ENCODE data around the gene C20orf173.
"Not testable (repeated sequence)": the region's sequence is repeated elsewhere in the genome, so short reads cannot be mapped to it uniquely, and the experiment has no call there.

C20orf173 gene

DNA sequence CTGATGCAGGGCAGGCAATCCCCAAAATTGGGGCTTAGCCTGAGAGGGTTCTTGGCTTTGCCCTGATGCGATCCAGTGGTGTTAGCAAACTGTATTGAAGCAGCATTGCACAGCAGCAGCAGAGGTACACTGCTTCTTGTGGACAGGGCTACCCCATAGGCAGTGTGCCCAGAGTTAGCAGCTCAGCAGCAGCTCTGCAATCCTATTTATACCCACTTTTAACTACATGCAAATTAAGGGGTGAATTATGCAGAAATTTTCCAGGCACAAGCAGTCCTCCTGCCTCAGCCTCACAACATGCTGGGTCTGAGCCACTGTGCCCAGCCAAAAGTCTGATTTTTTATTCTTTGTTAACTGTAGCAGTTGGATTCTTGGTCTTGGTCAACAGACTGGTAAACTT is 3.8 kb downstream of the C20orf173 start:
- no peak overlapping the region for H3K4me3 Mint-ChIP-seq
- H3K9me3 Mint-ChIP-seq: no peaks in the 10 kb centered on the region
- H3K27ac Mint-ChIP-seq: no peak overlapping the region
- H3K36me3 Mint-ChIP-seq: no peaks in the 10 kb centered on the region
- DNase-seq (ENCODE audit: low spot score in 2 of 2): no peak
- H3K4me1 Mint-ChIP-seq: no peaks in the 10 kb centered on the region
- ATAC-seq: no peak

DNA sequence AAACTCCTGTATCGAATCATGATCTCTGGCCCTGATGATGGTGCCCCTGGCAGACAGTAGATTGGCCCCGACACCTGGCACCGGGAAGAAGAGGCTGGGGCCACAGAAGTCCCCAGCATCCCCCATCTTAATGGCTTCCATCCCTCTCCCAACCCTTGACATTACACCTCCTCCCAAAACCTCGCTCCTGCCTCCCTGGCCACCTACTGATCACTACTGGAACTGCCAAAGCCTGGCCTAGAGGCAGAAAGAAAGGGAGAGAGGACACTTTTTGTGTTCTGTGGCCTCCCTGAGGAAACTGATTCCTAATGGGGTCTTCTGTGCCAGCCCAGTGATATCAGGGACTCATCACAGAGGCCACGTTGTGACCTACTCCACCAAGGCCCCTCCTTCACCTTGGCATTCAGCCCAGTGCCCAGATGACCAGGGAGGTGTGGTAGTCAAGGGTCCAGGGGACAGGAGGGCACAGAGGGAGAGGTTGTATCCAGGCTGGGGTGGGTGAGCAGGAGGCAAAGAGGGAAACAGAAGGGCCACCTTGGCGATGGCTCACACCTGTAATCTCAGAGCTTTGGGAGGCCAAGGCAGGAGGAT is 6.1 kb downstream of the C20orf173 start:
- DNase-seq (ENCODE audit: low spot score in 2 of 2) (no peak), ATAC-seq (peak; percentile 59)
- H3K36me3 Mint-ChIP-seq: peaks cover 5% of the 10 kb centered on the region
- peak overlapping the region; percentile 35 for H3K27ac Mint-ChIP-seq
- H3K9me3 Mint-ChIP-seq: no peaks in the 10 kb centered on the region
- H3K4me3 Mint-ChIP-seq: no peak overlapping the region
- H3K4me1 Mint-ChIP-seq: no peaks in the 10 kb centered on the region

GRCh38 chr20:35518955-35519354 is 10.5 kb downstream of the C20orf173 start:
- ATAC-seq: no peak
- DNase-seq (ENCODE audit: low spot score in 2 of 2): no peak
- no peaks in the 10 kb centered on the region for H3K9me3 Mint-ChIP-seq
- H3K27ac Mint-ChIP-seq: no peak overlapping the region
- H3K36me3 Mint-ChIP-seq: peaks cover 17% of the 10 kb centered on the region
- no peaks in the 10 kb centered on the region for H3K4me1 Mint-ChIP-seq
- H3K4me3 Mint-ChIP-seq: no peak overlapping the region

DNA sequence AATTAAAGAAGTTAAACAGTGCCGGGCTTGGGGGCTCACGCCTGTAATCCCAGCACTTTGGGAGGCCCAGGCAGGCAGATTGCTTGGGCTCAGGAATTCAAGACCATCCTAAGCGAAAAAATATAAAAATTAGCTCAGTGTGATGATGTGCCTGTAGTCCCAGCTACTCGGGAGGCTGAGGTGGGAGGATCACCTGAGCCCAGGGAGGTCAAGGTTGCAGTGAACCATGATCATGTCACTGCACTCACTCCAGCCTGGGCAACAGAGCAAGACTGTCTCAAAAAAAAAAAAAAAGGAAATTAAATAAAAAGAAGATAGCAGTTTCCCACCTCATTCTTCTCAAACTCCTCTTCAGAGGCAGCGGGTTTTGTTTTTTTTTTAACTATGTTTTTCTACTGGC is 11.7 kb downstream of the C20orf173 start:
- not testable (repeated sequence) for H3K9me3 Mint-ChIP-seq; H3K4me3 Mint-ChIP-seq; ATAC-seq; DNase-seq (ENCODE audit: low spot score in 2 of 2); H3K27ac Mint-ChIP-seq; H3K4me1 Mint-ChIP-seq
- H3K36me3 Mint-ChIP-seq: peaks cover 29% of the 10 kb centered on the region

- no peaks in the 10 kb centered on the region for H3K9me3 Mint-ChIP-seq
- peak overlapping the region; percentile 77 for H3K27ac Mint-ChIP-seq
- H3K4me1 Mint-ChIP-seq: no peaks in the 10 kb centered on the region
- DNase-seq (ENCODE audit: low spot score in 2 of 2): no peak
- no peak overlapping the region for H3K4me3 Mint-ChIP-seq
- ATAC-seq: no peak
- H3K36me3 Mint-ChIP-seq: peaks cover 35% of the 10 kb centered on the region
Measured at GRCh38 chr20:35517125-35517524, 12.3 kb downstream of the C20orf173 start.

DNA sequence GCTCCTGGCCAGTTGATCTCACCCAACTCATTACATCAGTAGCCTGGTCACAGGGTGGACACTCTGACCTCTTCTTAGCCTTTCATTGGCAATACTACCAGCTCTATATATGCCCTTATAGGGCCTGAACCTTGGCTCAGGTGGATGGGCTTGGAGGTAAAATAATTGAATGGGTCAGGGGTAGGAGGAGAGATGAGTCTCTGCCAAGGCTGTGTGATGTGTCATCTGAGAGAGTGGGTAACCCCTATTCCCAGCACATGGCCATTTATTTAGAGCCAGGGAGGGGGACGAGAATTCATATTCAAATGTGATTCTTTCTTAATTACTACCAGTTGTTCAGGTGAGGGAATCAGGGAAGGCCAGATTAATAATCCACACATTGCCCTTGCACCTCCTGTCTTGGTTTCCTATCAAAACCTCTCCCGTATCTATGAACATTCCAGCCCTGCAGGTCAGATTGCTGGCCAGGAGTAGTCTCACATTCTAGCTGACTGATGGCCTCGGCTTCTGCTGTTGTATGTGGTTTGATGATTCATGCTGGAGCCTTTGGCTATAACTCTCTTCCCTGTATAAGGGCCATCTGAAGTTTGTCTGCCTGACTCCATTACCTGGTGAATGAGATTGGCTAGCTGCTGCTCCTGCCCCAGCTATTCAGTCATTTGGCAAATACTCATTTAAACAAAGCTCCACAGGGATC is 13.4 kb downstream of the C20orf173 start:
- peaks cover 45% of the 10 kb centered on the region for H3K36me3 Mint-ChIP-seq
- no peak overlapping the region for H3K4me3 Mint-ChIP-seq
- ATAC-seq (peak; percentile 33), DNase-seq (ENCODE audit: low spot score in 2 of 2) (no peak)
- no peaks in the 10 kb centered on the region for H3K9me3 Mint-ChIP-seq
- peak overlapping the region; percentile 77 for H3K27ac Mint-ChIP-seq
- no peaks in the 10 kb centered on the region for H3K4me1 Mint-ChIP-seq

DNA sequence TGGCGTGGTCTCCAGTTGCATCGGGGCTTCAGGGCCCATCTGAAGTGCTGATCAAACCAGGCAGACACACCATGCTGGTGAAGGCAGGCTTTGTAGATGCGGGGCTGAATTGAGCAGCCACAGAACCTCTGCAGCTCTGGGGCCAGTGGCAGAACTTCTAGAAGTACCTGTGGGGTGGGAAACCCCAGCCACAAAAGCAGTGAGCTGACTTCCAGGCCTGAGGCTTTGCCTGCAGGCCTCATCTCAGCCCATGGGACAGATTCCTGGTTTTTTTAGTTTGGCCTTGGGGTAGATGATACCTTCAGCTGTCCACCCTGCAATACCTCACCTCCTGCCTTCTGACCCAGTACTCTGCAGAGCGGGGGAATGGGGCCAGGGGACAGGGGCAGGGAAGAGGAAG is 14.1 kb downstream of the C20orf173 start:
- no peak overlapping the region for H3K27ac Mint-ChIP-seq

GRCh38 chr20:35514371-35514932 is 15.0 kb downstream of the C20orf173 start:
- DNase-seq (ENCODE audit: low spot score in 2 of 2): no peak
- Mint-ChIP-seq H3K9me3 (no peaks in the 10 kb centered on the region), H3K4me3 (no peak overlapping the region), H3K36me3 (peaks cover 61% of the 10 kb centered on the region), H3K27ac (peak overlapping the region; percentile 26), H3K4me1 (no peaks in the 10 kb centered on the region)
- no peak for ATAC-seq

More for the DNA sequence above, 14.1 kb downstream of the C20orf173 start:
- H3K9me3 Mint-ChIP-seq: no peaks in the 10 kb centered on the region
- H3K36me3 Mint-ChIP-seq: peaks cover 53% of the 10 kb centered on the region
- ATAC-seq: no peak
- H3K4me3 Mint-ChIP-seq: no peak overlapping the region
- no peaks in the 10 kb centered on the region for H3K4me1 Mint-ChIP-seq
- DNase-seq (ENCODE audit: low spot score in 2 of 2): no peak

- Mint-ChIP-seq H3K4me1 (peaks cover 4% of the 10 kb centered on the region), H3K36me3 (peaks cover 81% of the 10 kb centered on the region), H3K4me3 (no peak overlapping the region), H3K27ac (peak overlapping the region; percentile 27), H3K9me3 (no peaks in the 10 kb centered on the region)
- no peak for ATAC-seq
- no peak for DNase-seq (ENCODE audit: low spot score in 2 of 2)
Measured at GRCh38 chr20:35511814-35512420, 17.5 kb downstream of the C20orf173 start.

DNA sequence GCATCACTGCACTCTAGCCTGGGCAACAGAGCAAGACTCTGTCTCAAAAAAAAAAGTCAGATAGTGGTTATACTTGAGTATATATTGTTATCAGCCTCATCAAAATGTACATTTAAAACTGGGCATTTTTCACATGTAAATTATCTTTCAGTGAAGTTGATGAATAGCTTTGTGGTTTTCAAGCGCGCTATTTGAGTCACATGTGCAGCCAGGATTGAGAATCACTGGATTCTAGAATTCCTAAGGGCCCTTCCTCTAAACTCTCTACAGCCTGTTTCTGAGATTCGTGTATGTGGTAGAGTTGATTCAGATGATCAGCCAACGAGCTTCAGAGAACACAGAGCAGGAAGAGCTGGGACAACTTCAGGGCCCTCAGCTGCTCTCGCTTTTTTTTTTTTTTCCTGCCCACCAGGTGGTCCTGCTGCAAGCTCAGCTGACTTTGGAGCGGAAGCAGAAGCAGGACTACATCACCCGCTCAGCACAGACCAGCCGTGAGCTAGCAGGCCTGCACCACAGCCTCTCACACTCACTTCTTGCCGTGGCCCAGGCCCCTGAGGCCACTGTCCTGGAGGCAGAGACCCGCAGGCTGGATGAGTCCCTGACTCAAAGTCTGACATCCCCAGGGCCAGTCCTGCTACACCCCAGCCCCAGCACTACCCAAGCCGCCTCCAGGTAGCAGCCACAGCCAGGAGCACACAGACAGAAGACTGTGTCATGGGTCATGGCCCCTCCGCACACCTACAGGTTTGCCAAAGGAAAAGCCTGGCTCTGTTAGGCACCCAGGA is 18.3 kb downstream of the C20orf173 start:
- Mint-ChIP-seq H3K36me3 (peaks cover 83% of the 10 kb centered on the region), H3K27ac (peak overlapping the region; percentile 23), H3K9me3 (no peaks in the 10 kb centered on the region), H3K4me1 (peaks cover 12% of the 10 kb centered on the region), H3K4me3 (no peak overlapping the region)
- DNase-seq (ENCODE audit: low spot score in 2 of 2): no peak
- ATAC-seq: no peak

DNA sequence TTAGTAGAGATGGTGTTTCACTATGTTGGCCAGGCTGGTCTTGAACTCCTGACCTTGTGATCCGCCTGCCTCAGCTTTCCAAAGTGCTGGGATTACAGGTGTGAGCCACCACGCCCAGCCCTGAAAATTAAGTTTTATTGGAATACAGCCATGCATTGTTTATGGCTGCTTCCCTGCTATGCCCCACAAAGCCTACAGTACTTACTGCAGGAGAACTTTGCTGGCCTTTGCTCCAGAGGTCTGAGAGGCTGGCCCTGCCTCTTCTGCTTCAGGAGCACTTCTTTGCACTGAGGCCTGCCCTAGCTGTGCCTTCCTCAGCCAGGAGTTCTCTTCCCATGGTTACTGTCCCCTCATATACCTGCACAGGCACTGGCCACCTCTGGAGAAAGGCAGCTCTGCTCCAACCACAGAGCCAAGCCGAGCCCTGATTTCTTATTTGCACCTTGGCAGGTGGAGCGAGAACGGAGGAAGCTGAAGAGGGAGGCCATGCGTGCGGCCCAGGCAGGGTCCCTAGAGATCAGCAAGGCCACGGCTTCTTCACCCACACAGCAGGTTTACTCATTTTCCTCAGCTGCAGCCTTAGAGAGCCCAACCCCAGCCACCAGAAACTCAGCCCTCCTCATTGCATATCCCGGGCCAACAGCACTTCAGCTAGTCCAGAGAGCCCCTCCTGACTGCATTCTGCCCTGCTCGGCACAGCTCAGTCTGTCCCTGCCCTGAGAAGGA is 20.8 kb downstream of the C20orf173 start:
- H3K4me1 Mint-ChIP-seq: peaks cover 36% of the 10 kb centered on the region

DNA sequence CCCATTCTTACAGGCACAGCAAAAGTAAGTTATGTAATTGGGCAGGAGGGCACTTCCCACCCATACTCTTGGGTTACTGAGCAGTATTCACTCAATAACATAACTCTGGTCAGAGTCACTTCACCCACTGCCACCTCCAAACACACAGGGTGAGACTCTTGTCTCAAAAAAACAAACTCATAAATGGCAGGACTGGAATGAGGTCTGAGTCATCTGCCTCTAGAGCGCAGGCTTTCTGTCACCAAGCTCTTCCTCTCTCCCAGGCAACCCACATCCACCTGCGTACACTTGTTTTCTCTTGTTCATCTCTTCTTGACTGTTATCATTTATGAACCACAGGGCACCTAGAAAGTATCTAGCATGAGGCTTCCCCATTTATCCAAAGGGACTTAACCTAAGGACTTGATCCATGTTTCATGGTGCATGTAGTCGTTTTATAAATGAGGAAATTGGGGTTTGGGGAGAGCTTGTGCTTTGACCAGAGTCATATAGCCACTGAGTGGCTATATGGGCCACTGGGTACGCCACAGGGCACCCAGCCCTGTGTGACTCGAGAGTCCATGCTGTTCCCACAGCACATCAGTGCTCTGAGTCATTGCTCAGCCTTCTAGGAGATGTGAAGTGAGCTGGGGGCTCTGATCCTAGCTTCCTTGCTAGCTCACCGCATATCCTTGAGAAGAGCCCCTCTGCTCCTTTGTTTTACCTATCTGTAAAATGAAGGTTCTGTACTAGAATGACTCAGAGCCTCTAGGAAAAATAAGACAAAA is 22.4 kb downstream of the C20orf173 start:
- peaks cover 52% of the 10 kb centered on the region for H3K4me1 Mint-ChIP-seq
- H3K4me3 Mint-ChIP-seq: no peak overlapping the region

More for the DNA sequence above, 20.8 kb downstream of the C20orf173 start:
- Mint-ChIP-seq H3K4me3 (no peak overlapping the region), H3K36me3 (peaks cover 93% of the 10 kb centered on the region), H3K27ac (peak overlapping the region; percentile 71), H3K9me3 (no peaks in the 10 kb centered on the region)
- DNase-seq (ENCODE audit: low spot score in 2 of 2) (no peak), ATAC-seq (no peak)

GRCh38 chr20:35506179-35506578 is 23.3 kb downstream of the C20orf173 start:
- DNase-seq (ENCODE audit: low spot score in 2 of 2) (no peak), ATAC-seq (no peak)
- Mint-ChIP-seq H3K36me3 (peaks cover 93% of the 10 kb centered on the region), H3K4me1 (peaks cover 55% of the 10 kb centered on the region), H3K27ac (peak overlapping the region; percentile 81), H3K4me3 (no peak overlapping the region), H3K9me3 (no peaks in the 10 kb centered on the region)

More for the DNA sequence above, 22.4 kb downstream of the C20orf173 start:
- ATAC-seq: peak; percentile 88
- Mint-ChIP-seq H3K27ac (peak overlapping the region; percentile 50), H3K9me3 (no peaks in the 10 kb centered on the region), H3K36me3 (peaks cover 93% of the 10 kb centered on the region)
- no peak for DNase-seq (ENCODE audit: low spot score in 2 of 2)

DNA sequence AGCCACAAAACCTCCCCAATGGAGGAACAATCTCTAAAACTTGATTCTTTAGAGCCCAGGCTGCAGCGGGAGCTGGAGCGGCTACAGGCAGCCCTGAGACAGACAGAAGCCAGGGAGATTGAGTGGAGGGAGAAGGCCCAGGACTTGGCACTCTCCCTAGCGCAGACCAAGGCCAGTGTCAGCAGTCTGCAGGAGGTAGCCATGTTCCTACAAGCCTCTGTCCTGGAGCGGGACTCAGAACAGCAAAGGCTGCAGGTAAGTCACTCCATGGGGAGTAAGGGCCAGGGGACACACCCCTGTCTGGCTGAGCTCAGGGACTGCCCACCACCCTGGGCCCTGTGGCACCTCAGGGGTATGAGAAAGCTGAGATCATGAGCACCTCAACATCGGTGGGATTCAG is 24.7 kb downstream of the C20orf173 start:
- Mint-ChIP-seq H3K36me3 (peaks cover 93% of the 10 kb centered on the region), H3K4me3 (peak overlapping the region; percentile 26), H3K4me1 (peaks cover 57% of the 10 kb centered on the region), H3K9me3 (no peaks in the 10 kb centered on the region), H3K27ac (peak overlapping the region; percentile 81)
- DNase-seq (ENCODE audit: low spot score in 2 of 2) (no peak), ATAC-seq (no peak)

All from stimulated activated effector memory CD8-positive, alpha-beta T cell treated with anti-CD3 and anti-CD28 coated beads, Interleukin-12 subunit alpha, Interleukin-12 subunit beta, amount 100 ng/mL, for 72 hours (primary cell).